Colonic mucosa (tissue), 4 donors: ENCODE measurements around the gene ATXN7. TPM values are rescaled to one million over a fixed set of nuclear protein-coding genes. Genes with fewer than 3 reads are reported as not detected.

Experiments
- DNase-seq: peaks from one replicate; pipeline ENCODE4 v3.0.0-alpha.2; 2020
- H3K27ac ChIP-seq: fragments of 200-600 bp; one replicate; pipeline ENCODE4 v1.8.0; 2021
- H3K27me3 ChIP-seq: fragments of 200-600 bp; one replicate; pipeline ENCODE4 v1.8.0; 2021
- H3K36me3 ChIP-seq: fragments of 200-600 bp; one replicate; pipeline ENCODE4 v1.8.0; 2021
- H3K4me1 ChIP-seq: fragments of 200-600 bp; one replicate; pipeline ENCODE4 v1.8.0; 2021; ENCODE audit warnings: mild to moderate bottlenecking
- H3K4me3 ChIP-seq: fragments of 200-600 bp; one replicate; pipeline ENCODE4 v1.8.0; 2021
- H3K9ac ChIP-seq, 2 donors: one replicate each; pipeline ENCODE4 v1.7.0; 2013; ENCODE audit warnings: control low read depth in 2 of 2, low read depth in 2 of 2, low read length in 2 of 2
- H3K9me3 ChIP-seq: fragments of 200-600 bp; one replicate; pipeline ENCODE4 v1.8.0; 2021
- intact Hi-C: fragments of 100-400 bp; cut with DNase I; formaldehyde crosslinking; loops from one replicate; pipeline ENCODE4 v1.14.1; 2022
- total RNA-seq, 2 donors: library from RNA; stranded (reverse); fragmentation: NEBNext Ultra II Directional in 1 of 2; extraction: Animal tissue kit (Norgen Biotek cat#: 25700) in 1 of 2; gene quantifications; one replicate each; pipeline ENCODE4 v1.2.1, GENCODE V29; 2021
- TF ChIP-seq, protein P1 (sequence below): fragments of 200-600 bp; IDR thresholded peaks from one replicate; pipeline ENCODE4 v1.8.0; 2022; ENCODE audit warnings: antibody characterized with exemption, mild to moderate bottlenecking
- donor health status: healthy.
- donor health status: DM: no; HTN: no; CAD: no.
- donor health status: DM: no; HTN: no; CAD: no.

The ATXN7 gene
- total RNA-seq, 2 donors from 2014 or later = 22.9 to 31.6 TPM

- Histone ChIP-seq H3K4me3 (no peak overlapping the region), H3K9ac (no peak overlapping the region), H3K27ac (no peak overlapping the region), H3K4me1 (no peaks in the 10 kb centered on the region), H3K9me3 (no peaks in the 10 kb centered on the region), H3K27me3 (no peaks in the 10 kb centered on the region), H3K36me3 (no peaks in the 10 kb centered on the region)
- intact Hi-C loops = no loop called here
- TF ChIP-seq, protein P1, sequence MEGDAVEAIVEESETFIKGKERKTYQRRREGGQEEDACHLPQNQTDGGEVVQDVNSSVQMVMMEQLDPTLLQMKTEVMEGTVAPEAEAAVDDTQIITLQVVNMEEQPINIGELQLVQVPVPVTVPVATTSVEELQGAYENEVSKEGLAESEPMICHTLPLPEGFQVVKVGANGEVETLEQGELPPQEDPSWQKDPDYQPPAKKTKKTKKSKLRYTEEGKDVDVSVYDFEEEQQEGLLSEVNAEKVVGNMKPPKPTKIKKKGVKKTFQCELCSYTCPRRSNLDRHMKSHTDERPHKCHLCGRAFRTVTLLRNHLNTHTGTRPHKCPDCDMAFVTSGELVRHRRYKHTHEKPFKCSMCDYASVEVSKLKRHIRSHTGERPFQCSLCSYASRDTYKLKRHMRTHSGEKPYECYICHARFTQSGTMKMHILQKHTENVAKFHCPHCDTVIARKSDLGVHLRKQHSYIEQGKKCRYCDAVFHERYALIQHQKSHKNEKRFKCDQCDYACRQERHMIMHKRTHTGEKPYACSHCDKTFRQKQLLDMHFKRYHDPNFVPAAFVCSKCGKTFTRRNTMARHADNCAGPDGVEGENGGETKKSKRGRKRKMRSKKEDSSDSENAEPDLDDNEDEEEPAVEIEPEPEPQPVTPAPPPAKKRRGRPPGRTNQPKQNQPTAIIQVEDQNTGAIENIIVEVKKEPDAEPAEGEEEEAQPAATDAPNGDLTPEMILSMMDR = no peak
- DNase-seq = no peak
These were observed 174.6 kb downstream of the ATXN7 start for GRCh38 chr3:64038253-64038767.

DNA sequence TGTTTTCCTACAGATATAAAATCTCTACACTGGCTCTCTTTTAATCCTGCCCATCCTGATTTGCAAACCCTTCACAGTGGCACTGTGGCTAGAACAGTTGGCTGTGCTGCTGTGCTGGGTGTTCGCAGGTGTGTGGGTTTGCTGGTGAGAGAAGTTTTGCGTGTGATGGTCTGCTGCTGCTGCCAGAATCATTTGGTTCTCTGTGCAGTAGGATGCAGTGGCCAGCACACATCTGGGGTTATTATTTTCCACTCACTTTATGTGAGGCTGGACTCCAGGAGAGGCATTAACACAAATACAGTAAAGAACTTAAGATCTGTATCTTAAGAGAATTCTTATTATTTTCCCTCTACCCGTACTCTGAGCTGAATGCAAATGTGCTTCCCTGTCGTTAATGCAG is 175.7 kb downstream of the ATXN7 start:
- Histone ChIP-seq H3K4me1 (no peaks in the 10 kb centered on the region), H3K27ac (no peak overlapping the region), H3K9me3 (no peaks in the 10 kb centered on the region), H3K4me3 (no peak overlapping the region), H3K27me3 (no peaks in the 10 kb centered on the region), H3K9ac (no peak overlapping the region), H3K36me3 (no peaks in the 10 kb centered on the region)
- DNase-seq = no peak
- TF ChIP-seq, protein P1 = no peak
- intact Hi-C loops = no loop called here

DNA sequence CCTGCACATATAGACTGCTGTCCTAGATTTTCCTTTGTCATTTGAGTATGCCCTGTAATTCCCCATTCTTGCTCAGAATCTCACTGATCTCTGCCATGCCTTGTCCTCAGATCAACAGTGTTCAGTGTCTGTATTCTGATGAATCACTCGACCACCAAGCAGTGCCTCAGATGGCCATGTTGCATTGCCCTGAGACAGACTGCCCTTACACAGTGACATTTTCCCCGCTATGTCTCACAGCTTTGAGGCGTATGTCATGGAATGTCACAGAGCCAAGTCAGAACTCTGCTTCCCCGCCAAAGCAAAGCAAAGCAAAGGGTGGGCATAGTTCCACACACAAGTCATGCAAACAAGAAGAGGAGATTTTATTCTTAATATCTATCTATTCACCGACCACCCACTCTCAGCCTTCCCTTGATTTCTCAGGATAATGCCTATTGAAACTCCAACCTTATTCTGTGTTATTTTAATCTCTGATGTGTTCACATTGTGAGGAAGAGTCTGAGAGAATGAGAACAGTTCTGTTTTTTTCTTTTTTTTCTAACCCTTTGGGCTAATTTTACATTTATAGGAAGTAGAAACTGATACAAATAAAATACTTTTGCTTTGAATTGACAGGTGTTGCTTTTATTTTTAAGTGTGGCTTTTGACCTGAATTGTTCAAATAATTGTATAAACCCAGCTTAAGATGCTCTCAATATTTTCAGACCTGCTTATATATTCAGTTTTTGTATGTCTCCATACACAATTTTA is 176.5 kb downstream of the ATXN7 start:
- Histone ChIP-seq H3K27me3 (no peaks in the 10 kb centered on the region), H3K4me3 (no peak overlapping the region), H3K36me3 (no peaks in the 10 kb centered on the region), H3K4me1 (no peaks in the 10 kb centered on the region), H3K27ac (no peak overlapping the region), H3K9ac (no peak overlapping the region), H3K9me3 (no peaks in the 10 kb centered on the region)
- TF ChIP-seq, protein P1 = no peak
- no peak for DNase-seq
- intact Hi-C loops = no loop called here

DNA sequence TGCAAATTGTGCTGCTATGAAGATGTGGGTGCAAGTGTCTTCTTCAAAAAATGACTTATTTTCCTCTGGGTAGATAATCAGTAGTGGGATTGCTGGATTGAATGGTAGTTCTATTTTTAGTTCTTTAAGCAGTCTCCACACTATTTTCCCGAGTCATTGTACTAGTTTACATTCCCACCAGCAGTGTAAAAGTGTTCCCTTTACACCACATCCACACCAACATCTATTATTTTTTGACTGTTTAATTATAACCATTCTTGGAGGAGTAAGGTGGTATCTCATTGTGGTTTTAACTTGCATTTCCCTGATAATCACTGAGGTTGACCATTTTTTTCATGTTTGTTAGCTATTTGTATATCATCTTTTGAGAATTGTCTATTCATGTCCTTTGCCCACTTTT is 179.3 kb downstream of the ATXN7 start:
- Histone ChIP-seq H3K27me3 (no peaks in the 10 kb centered on the region), H3K36me3 (no peaks in the 10 kb centered on the region), H3K4me3 (no peak overlapping the region), H3K9me3 (no peaks in the 10 kb centered on the region), H3K9ac (no peak overlapping the region), H3K4me1 (no peaks in the 10 kb centered on the region), H3K27ac (no peak overlapping the region)
- no peak for DNase-seq
- TF ChIP-seq, protein P1 = no peak
- intact Hi-C loops = no loop called here

GRCh38 chr3:64046592-64046991 is 182.9 kb downstream of the ATXN7 start:
- DNase-seq = no peak
- H3K4me1 ChIP-seq = no peaks in the 10 kb centered on the region
- no peaks in the 10 kb centered on the region for H3K9me3 ChIP-seq
- intact Hi-C loops = no loop called here
- H3K36me3 ChIP-seq = no peaks in the 10 kb centered on the region
- no peak overlapping the region for H3K27ac ChIP-seq
- TF ChIP-seq, protein P1 = no peak
- H3K9ac ChIP-seq = no peak overlapping the region
- H3K27me3 ChIP-seq = no peaks in the 10 kb centered on the region
- no peak overlapping the region for H3K4me3 ChIP-seq
